ENCODE results near the gene NRTN.

GRCh38 chr19:5824751-5825150 lies 19.9 kb downstream of the NRTN start:
- TF ChIP-seq CTCF (IDR thresholded peaks at IDR 0.05) (no peak), POLR2A (IDR thresholded peaks at IDR 0.05) (no peak)

Measured in transverse colon (tissue), 3 donors.